IPS-11a (cell line): Measurements from ENCODE around the gene MTCL1.

ENCODE experiments used
- H3K4me3 ChIP-seq: one replicate; pipeline ENCODE4 v1.5.1; 2013; ENCODE audit warnings: low read depth, low read length, control low read depth

The MTCL1 gene

GRCh38 chr18:8709248-8710059, 4.1 kb downstream of the MTCL1 start:
- no peak overlapping the region for H3K4me3 ChIP-seq

DNA sequence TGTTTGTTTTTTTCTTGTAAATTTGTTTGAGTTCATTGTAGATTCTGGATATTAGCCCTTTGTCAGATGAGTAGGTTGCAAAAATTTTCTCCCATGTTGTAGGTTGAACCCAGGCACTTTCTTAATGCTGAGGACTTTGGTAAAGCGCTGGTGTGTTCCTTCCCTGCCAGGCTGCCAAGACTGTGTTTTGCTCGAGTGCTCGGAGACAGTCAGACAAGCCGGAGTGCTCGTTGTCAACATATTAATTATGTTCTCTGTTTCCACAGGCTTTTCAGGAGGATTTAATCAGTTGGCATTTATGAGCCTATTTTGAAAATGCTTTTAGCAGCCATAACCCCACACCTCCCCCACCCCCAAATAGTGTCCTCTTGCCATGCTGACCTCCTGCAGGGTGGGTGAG, 6.4 kb downstream of the MTCL1 start:
- no peak overlapping the region for H3K4me3 ChIP-seq

DNA sequence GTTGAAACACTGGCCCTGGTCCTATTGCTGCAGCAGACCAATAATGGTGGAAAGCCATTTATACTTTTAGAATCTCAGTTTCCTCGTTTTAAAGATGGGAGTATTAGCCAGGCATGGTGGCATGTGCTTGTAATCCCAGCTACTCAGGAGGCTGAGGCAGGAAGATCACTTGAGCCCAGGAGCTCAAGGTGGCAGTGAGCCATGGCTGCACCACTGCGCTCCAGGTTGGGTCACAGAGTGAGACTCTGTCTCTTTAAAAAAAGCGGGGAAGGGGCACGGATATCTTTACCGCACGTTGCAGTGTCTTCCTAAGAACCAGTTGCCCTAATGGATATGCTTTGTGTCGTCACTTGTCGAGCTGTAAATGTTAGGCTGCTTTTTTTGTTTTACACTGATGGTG, 8.3 kb downstream of the MTCL1 start:
- no peak overlapping the region for H3K4me3 ChIP-seq

- H3K4me3 ChIP-seq: no peak overlapping the region
These were observed 10.2 kb downstream of the MTCL1 start for GRCh38 chr18:8715599-8715998.

- no peak overlapping the region for H3K4me3 ChIP-seq
These were observed 11.8 kb downstream of the MTCL1 start for GRCh38 chr18:8717011-8717770.

- H3K4me3 ChIP-seq: no peak overlapping the region
These were observed 13.1 kb downstream of the MTCL1 start for GRCh38 chr18:8718401-8718913.

GRCh38 chr18:8719192-8719591, 13.8 kb downstream of the MTCL1 start:
- H3K4me3 ChIP-seq: no peak overlapping the region

GRCh38 chr18:8720141-8720540, 14.8 kb downstream of the MTCL1 start:
- H3K4me3 ChIP-seq: no peak overlapping the region

GRCh38 chr18:8721094-8721669, 15.8 kb downstream of the MTCL1 start:
- H3K4me3 ChIP-seq: no peak overlapping the region

- H3K4me3 ChIP-seq: no peak overlapping the region
These were observed 16.4 kb downstream of the MTCL1 start for GRCh38 chr18:8721716-8722115.

GRCh38 chr18:8722946-8723820, 17.8 kb downstream of the MTCL1 start:
- H3K4me3 ChIP-seq: no peak overlapping the region

DNA sequence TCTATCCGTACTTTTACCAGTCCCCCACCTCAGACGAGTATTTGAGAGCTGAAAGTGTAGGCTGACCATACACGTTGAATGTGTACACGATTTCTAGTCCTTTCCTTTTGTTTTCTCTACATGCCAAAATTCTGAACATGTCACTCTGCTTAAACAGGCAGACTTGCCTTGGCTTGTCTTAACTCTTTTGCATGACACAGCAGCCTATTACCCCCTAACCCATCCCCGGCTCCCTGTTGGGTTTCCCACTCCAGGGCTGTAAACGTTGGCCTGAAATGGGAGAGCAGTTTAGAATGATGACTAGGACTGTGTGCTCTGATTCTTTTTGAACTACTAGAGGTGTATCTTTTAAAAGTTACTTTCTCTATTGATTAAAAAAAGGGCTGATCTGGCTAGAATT, 19.1 kb downstream of the MTCL1 start:
- H3K4me3 ChIP-seq: no peak overlapping the region

- no peak overlapping the region for H3K4me3 ChIP-seq
These were observed 20.9 kb downstream of the MTCL1 start for GRCh38 chr18:8726281-8726680.

- no peak overlapping the region for H3K4me3 ChIP-seq
These were observed 21.8 kb downstream of the MTCL1 start for GRCh38 chr18:8726963-8727705.

DNA sequence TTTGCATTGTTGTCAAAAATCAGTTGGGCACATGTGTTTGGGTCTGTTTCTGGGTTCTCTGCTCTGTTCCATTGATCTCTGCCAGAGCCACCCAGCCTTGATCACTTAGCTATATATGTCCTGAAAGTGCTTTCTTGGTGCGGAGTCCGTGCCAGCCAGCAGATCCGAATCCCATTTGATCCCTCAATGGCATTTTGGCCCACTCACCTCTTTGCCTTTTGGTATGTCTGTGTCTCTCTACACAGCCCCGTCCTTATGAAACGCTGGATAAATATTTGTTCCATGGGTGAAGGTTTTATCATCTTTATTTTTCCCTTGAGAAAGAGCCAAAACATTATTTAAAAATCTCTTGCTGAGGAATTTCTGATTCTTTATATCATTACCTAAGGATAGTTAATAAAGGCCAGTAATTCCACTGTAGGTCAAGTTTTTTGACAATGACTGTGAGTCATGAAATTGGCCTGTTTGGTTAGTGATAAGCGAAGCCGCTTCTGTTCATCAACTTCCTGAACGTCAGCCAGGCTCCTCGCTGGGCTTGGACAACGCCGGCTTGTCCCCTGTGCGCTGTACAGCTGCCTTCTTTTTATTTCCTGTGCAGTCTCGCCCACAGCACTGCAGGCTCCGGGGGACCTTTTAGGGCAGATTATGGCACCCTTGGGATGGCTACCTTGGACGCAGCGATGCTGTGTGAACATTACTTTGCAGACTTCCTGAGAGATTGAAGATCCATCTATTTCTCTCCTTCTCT, 24.9 kb downstream of the MTCL1 start:
- H3K4me3 ChIP-seq: no peak overlapping the region

DNA sequence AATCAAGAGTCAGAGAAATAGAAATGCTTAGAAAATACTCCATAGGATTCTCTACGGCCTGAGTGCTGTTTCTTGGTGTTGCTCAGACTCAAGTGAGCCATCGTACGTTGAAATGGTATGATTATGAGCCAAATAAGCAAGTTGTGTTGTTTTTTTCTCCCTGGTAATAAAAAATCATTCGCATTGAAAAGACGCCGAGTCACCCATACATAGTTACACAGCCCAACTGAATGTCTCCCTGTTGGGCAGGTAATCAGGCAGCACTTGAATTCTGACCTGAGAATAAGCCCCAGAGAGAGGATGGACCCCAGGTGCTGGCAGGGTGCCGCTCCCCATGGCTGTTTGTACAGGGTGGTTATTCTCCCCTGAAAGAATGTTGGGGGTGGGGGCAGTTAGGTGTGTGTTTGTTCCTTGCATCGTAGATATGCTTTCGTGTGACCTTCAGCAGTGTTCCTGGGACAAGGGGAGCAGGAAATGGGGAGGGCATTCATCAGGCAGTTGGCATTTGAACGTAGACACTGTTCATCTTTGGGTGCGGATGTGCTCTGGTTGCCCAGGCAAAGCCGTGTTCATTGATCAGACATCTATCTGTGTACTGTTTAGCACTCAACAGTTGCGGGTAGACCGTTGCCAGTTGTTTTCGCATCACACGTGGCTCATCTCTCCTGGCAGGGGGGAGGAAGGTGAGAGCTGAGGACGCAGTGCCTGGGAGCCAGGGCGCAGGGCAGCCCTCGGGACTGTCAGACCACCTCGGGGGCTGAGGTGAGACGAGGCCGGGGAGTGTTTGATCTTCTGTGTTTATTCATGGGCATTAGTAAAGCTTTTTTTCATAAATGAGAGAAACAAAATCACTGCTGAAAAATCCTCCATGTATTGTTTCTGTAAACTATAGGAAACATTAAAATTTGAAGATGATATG, 27.3 kb downstream of the MTCL1 start:
- H3K4me3 ChIP-seq: no peak overlapping the region

DNA sequence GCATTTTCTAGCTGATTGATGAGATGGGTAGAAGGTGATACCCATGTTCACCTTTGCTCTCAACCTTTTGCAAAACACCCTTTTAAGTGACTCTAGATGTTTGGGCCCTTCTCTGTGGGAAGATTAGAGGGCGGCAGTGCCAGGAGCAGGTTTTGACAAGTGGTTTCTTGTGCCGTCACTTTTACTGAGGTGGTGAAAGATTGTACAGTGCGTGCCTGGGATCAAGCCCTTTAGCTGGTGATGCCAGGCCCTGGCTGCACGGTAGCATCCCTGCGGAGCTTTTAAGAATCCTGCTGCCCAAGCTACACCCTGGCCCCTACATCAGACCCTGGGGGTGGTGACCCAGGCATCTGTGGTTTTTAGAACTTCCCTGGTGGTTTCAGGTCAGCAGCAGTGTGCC, 29.1 kb downstream of the MTCL1 start:
- no peak overlapping the region for H3K4me3 ChIP-seq

DNA sequence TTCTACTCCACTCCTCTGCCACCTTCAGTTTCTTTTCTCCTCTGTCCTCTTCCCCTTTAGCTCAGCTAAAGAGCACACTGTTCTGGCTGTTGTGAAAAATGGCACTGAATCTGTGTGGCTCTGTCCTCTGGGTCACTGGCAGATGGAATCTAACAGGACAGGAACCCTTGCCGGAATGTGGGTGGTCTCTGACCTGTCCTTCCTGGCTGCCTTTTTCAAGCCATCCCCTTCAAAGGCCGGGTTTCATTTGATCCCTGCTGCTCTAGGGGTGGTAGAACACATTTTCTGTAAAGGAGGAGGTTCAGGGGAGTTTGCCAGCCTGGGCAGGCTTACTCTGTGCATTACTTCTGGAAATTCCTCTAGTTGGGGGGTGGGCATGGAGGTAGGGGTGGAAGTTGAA, 29.9 kb downstream of the MTCL1 start:
- no peak overlapping the region for H3K4me3 ChIP-seq
